ENCODE data around the gene ALKBH4.
"Not testable (repeated sequence)": the region's sequence is repeated elsewhere in the genome, so short reads cannot be mapped to it uniquely, and the experiment has no call there.

Gene ALKBH4, protein sequence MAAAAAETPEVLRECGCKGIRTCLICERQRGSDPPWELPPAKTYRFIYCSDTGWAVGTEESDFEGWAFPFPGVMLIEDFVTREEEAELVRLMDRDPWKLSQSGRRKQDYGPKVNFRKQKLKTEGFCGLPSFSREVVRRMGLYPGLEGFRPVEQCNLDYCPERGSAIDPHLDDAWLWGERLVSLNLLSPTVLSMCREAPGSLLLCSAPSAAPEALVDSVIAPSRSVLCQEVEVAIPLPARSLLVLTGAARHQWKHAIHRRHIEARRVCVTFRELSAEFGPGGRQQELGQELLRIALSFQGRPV

DNA sequence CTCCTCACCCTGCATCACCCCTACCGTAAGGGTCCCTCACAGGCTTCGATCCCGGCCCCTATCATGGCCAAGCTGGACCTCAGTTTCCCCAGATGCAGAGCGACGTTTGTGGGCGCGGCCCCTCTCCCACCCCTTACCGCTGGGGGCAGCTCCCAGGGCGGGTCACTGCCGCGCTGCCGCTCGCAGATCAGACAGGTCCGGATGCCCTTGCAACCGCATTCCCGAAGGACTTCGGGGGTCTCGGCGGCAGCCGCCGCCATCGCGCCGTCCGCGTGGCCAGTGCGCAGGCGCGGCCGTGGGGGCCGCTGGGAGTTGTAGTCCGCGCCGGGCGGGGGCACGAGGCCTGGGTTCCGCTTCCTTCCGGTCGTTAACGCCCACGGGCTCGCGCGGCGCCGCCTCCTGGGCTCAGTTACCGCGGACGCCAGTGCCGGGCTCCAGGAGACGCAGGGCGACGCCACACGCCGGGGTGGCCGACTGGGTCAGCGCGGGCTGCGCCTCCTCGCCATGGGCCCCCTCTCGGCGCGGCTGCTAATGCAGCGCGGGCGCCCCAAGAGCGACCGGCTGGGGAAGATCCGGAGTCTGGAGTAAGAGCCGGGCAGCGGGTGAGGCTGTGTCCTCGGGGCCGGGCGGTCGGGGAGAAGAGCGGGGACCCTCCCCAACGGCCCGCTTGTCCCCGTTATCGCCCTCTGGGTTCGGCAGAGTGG lies at the start of gene ALKBH4, which contains the start of gene LRWD1:
TSS of gene ALKBH4 (minus strand) at position 287 of the 704 bp plus-strand sequence. CDS start at position 260, 27 bp downstream.
TSS of gene LRWD1 (plus strand) at position 408 of the 704 bp plus-strand sequence. CDS start at position 505, 97 bp downstream.
- Histone ChIP-seq H3K9me3 (ENCODE audit: control insufficient read depth, insufficient read depth, low read depth, low read length) (no peaks in the 10 kb centered on the region), H3K27ac (ENCODE audit: low read depth, low read length) (peak within 1 kb of the TSS; percentile 52; the same call in 1 of the 2 replicates), H3K4me3 (ENCODE audit: low read depth, low read length) (peak within 1 kb of the TSS; percentile 97), H3K27me3 (ENCODE audit: control insufficient read depth, insufficient read depth, low read length) (no peaks in the 10 kb centered on the region), H3K4me1 (ENCODE audit: control insufficient read depth, insufficient read depth, low read length) (0 out of 2 replicates have a peak, but pooled peaks cover 15% of the 10 kb centered on the region), H3K36me3 (ENCODE audit: control insufficient read depth, insufficient read depth, low read length) (peaks cover 30% of the 10 kb centered on the region), H3K9ac (ENCODE audit: low read length) (peak within 1 kb of the TSS; percentile 95)

DNA sequence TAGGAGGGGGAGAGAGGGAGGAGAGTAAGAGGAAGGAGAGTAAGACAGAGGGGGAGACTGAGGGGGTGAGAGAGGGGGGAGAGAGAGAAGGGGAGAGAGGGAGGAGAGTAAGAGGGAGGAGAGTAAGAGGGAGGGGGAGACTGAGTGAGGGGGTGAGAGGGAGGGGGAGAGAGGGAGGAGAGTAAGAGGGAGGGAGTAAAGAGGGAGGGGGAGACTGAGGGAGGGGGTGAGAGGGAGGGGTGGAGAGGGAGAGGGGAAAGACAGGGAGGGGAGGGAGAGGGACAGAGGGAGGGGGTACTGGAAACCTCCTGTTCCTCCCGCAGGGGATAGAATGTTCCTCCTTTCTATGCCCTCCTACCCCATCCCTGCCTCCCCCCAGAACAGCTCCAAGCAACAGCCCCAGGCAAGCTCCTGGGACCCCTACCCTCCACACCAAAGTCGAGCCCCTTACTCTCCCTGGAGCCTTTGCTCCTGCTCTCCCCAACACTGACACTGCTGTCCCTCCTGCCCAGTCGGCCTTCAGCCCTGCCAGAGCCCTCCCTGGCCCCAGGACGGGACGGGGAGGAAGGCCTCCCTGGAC lies 48.1 kb upstream of the ALKBH4 start:
- not testable (repeated sequence) for H3K27me3 ChIP-seq (ENCODE audit: control insufficient read depth, insufficient read depth, low read length); H3K4me1 ChIP-seq (ENCODE audit: control insufficient read depth, insufficient read depth, low read length); H3K9ac ChIP-seq (ENCODE audit: low read length); H3K36me3 ChIP-seq (ENCODE audit: control insufficient read depth, insufficient read depth, low read length); H3K9me3 ChIP-seq (ENCODE audit: control insufficient read depth, insufficient read depth, low read depth, low read length); H3K27ac ChIP-seq (ENCODE audit: low read depth, low read length)
- H3K4me3 ChIP-seq (ENCODE audit: low read depth, low read length), result peak overlapping the region; percentile 22; the same call in 1 of the 2 replicates

DNA sequence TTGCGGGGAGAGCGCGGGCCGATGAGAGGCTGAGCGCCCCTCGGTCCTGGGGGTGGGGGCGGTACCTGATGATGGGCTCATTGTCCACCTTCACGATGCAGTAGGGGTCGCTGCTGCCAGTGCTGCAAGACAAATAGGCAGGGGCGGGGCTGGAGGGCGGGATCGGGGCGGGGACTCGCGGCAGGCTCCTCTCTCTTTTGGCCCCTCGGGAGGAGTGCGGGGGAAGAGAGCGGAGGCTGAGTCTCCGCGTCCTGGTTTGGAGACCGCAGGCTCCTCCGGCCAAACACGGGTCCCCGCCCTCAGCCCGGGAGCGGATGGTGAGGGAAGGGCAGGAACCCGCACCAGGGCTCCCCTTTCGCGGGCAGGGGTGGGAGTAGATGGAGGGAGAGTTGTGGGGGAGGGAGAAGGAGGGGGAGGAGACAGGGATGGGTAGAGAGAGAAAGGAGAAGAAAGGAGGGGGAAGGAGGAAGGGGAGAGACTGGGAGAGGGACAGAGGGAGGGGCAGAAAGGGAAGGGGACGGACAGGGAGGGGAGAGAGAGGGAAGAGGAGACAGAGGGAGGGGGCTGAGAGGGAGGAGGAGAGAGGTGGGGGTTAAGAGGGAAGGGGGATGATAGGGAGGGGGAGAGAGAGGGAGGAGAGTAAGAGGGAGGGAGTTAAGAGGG lies 47.3 kb upstream of the ALKBH4 start:
- not testable (repeated sequence) for H3K36me3 ChIP-seq (ENCODE audit: control insufficient read depth, insufficient read depth, low read length); H3K27ac ChIP-seq (ENCODE audit: low read depth, low read length); H3K4me3 ChIP-seq (ENCODE audit: low read depth, low read length); H3K4me1 ChIP-seq (ENCODE audit: control insufficient read depth, insufficient read depth, low read length); H3K27me3 ChIP-seq (ENCODE audit: control insufficient read depth, insufficient read depth, low read length); H3K9me3 ChIP-seq (ENCODE audit: control insufficient read depth, insufficient read depth, low read depth, low read length); H3K9ac ChIP-seq (ENCODE audit: low read length)

DNA sequence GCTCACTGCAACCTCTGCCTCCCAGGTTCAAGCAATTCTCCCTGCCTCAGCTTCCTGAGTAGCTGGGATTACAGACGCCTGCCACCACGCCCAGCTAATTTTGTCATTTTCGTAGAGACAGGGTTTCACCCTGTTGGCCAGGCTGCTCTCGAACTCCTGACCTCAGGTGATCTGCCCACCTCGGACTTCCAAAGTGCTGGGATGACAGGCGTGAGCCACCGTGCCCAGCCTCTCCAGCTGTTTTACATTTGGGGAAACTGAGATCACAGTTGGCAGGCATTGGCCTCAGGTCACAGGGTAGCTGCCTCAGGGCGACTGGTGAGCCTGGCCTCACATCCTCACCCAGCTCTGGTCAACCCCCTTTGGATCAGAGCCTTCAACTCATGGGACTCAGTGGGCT lies 45.9 kb upstream of the ALKBH4 start:
- H3K36me3 ChIP-seq (ENCODE audit: control insufficient read depth, insufficient read depth, low read length); H3K9me3 ChIP-seq (ENCODE audit: control insufficient read depth, insufficient read depth, low read depth, low read length): not testable (repeated sequence)

DNA sequence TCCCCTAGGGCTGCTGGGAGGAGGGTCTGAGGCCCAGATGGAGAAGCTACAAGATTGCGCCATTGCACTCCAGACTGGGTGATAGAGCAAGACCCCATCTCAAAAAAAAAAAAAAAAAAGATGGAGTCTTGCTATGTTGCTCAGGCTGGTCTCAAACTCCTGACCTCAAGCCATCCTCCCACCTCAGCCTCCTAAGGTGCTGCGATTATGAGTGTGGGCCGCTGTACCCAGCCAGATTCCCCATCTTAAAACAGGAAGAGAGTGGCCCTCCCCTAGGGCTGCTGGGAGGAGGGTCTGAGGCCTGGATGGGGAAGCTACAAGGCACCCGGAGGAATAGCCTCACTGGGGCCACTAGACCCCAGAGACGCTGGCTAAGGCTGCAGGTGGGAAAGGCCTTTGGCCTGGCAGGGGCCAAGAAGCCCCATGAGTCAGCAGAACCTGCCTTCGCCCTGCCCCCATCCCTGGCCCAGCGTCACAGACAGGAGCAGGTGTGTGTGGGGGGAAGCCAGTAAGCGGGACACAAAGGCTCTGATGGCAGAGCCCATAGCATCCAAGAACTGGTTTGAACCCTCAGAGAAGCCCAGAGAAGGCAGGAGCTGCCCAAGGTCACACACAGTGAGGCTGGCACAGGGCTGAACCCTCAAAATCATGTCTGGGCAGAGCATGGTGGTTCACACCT lies 42.9 kb upstream of the ALKBH4 start:
- not testable (repeated sequence) for H3K27me3 ChIP-seq (ENCODE audit: control insufficient read depth, insufficient read depth, low read length); H3K4me1 ChIP-seq (ENCODE audit: control insufficient read depth, insufficient read depth, low read length); H3K4me3 ChIP-seq (ENCODE audit: low read depth, low read length); H3K36me3 ChIP-seq (ENCODE audit: control insufficient read depth, insufficient read depth, low read length); H3K27ac ChIP-seq (ENCODE audit: low read depth, low read length); H3K9me3 ChIP-seq (ENCODE audit: control insufficient read depth, insufficient read depth, low read depth, low read length); H3K9ac ChIP-seq (ENCODE audit: low read length)

More for the DNA sequence above, 45.9 kb upstream of the ALKBH4 start:
- not testable (repeated sequence) for H3K4me1 ChIP-seq (ENCODE audit: control insufficient read depth, insufficient read depth, low read length); H3K4me3 ChIP-seq (ENCODE audit: low read depth, low read length); H3K27ac ChIP-seq (ENCODE audit: low read depth, low read length); H3K27me3 ChIP-seq (ENCODE audit: control insufficient read depth, insufficient read depth, low read length); H3K9ac ChIP-seq (ENCODE audit: low read length)

DNA sequence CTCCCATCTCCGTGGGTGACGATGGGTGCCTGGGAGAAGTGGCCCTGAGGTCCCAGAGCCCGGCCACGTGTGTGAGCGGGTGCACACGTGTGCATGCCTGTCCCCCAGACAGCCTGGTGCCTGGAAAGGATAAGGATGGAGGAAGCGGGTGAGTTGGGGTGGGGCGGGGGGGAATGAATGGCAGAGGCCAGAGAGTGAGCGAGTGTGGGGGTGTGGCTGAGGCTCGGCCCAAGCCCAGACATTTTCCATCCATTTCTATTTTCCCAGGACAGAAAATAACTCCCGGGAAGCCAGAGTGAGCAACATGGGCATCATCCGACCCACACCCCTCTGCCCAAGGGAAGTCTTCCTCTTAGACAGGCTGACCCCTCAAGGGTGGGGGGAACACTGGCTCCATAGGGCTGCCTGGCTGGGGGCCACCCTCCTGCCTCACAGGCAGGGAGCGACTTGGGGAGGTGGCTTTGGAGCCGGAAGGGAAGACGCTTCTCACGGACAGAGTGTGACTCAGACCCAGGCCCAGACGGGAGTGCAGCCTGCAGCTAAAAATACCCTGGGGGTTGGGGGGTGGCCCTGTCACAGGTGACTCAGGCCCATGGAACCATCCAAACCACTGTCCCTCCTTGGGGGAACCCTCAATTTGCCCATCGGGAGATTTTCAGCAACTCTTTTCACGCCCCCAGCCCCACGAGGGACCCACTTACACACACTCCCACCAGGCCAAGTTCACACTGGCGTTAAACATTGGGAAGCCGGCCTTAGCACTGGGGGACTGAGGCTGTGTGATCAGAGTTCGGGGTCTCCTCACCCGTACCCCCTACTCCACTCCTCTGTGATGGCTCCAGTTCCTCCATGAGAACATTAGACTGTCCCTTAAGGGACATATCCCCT lies 40.9 kb upstream of the ALKBH4 start:
- H3K9me3 ChIP-seq (ENCODE audit: control insufficient read depth, insufficient read depth, low read depth, low read length); H3K4me1 ChIP-seq (ENCODE audit: control insufficient read depth, insufficient read depth, low read length); H3K9ac ChIP-seq (ENCODE audit: low read length); H3K27ac ChIP-seq (ENCODE audit: low read depth, low read length); H3K4me3 ChIP-seq (ENCODE audit: low read depth, low read length); H3K27me3 ChIP-seq (ENCODE audit: control insufficient read depth, insufficient read depth, low read length); H3K36me3 ChIP-seq (ENCODE audit: control insufficient read depth, insufficient read depth, low read length): not testable (repeated sequence)

DNA sequence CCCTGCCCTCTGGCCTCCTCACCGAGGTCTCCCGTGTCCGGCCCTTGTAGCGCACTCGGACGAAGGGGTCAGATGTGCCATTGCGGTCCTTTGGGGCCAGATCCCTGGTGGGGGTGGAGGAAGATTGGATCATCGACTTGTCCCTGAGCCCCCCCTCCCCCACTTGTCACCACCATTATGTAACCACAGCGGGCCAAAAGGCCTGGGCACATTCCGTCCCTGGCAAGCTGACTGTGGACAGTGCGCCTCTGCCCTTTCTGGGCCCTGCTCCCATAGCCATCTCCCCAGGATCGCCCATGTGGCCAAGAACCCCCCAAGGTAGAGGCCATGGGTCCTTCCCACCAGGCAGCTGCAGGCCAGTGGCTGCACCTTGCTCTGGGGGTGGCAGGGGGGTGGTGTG lies 38.5 kb upstream of the ALKBH4 start:
- not testable (repeated sequence) for H3K27ac ChIP-seq (ENCODE audit: low read depth, low read length); H3K27me3 ChIP-seq (ENCODE audit: control insufficient read depth, insufficient read depth, low read length); H3K9ac ChIP-seq (ENCODE audit: low read length); H3K4me1 ChIP-seq (ENCODE audit: control insufficient read depth, insufficient read depth, low read length); H3K9me3 ChIP-seq (ENCODE audit: control insufficient read depth, insufficient read depth, low read depth, low read length); H3K36me3 ChIP-seq (ENCODE audit: control insufficient read depth, insufficient read depth, low read length); H3K4me3 ChIP-seq (ENCODE audit: low read depth, low read length)

DNA sequence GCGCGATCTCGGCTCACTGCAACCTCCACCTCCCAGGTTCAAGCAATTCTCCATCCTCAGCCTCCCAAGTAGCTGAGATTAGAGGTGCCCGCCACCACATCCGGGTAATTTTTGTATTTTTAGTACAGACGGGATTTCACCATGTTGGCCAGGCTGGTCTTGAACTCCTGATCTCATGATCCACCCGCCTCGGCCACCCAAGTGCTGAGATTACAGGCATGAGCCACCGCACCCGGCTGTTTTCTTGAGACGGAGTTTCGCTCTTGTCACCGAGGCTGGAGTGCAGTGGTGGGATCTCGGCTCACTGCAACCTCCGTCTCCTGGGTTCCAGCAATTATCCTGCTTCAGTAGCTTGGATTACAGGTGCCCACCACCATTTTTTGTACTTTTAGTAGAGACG lies 33.7 kb upstream of the ALKBH4 start:
- H3K27ac ChIP-seq (ENCODE audit: low read depth, low read length); H3K4me1 ChIP-seq (ENCODE audit: control insufficient read depth, insufficient read depth, low read length); H3K9ac ChIP-seq (ENCODE audit: low read length); H3K27me3 ChIP-seq (ENCODE audit: control insufficient read depth, insufficient read depth, low read length); H3K4me3 ChIP-seq (ENCODE audit: low read depth, low read length); H3K36me3 ChIP-seq (ENCODE audit: control insufficient read depth, insufficient read depth, low read length); H3K9me3 ChIP-seq (ENCODE audit: control insufficient read depth, insufficient read depth, low read depth, low read length): not testable (repeated sequence)

DNA sequence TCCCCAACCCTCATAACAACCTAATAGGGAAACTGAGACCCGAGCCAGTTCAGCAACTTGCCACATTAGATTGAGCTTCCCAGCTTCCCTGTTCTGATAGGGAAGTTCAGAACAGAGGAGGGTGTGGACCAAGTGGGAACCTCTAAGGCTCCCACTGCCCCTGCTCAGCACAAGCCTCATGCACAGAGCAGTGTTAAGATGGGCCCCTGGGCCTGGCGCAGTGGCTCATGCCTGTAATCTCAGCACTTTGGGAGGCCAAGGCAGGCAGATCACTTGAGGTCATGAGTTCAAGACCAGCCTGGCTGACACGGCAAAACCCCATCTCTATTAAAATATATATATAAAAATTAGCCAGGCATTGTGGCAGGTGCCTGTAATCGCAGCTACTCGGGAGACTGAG lies 32.6 kb upstream of the ALKBH4 start:
- not testable (repeated sequence) for H3K27ac ChIP-seq (ENCODE audit: low read depth, low read length); H3K9ac ChIP-seq (ENCODE audit: low read length); H3K9me3 ChIP-seq (ENCODE audit: control insufficient read depth, insufficient read depth, low read depth, low read length); H3K36me3 ChIP-seq (ENCODE audit: control insufficient read depth, insufficient read depth, low read length); H3K27me3 ChIP-seq (ENCODE audit: control insufficient read depth, insufficient read depth, low read length); H3K4me3 ChIP-seq (ENCODE audit: low read depth, low read length); H3K4me1 ChIP-seq (ENCODE audit: control insufficient read depth, insufficient read depth, low read length)

DNA sequence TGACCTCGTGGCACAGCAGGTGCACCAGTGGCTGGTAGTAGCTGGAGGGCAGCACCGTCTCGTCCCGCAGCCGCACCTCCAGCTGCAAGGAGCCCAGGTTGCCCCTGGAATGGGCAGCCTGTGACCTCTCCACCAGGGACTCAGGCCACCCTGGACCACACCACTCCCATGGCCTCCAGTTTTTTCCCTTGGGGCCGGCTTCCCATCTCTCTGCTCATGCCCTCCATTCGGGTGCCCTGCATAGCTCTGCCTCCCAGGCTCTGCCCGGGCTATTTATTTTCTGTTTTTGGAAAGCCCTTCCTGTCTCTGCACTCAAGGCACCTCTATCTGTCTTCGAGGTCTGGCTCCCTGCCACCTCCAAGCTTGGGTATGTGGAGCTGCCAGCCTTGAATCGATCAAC lies 32.2 kb upstream of the ALKBH4 start:
- H3K27ac ChIP-seq (ENCODE audit: low read depth, low read length), result not testable (repeated sequence)

More for the DNA sequence above, 32.2 kb upstream of the ALKBH4 start:
- H3K27me3 ChIP-seq (ENCODE audit: control insufficient read depth, insufficient read depth, low read length); H3K9me3 ChIP-seq (ENCODE audit: control insufficient read depth, insufficient read depth, low read depth, low read length); H3K36me3 ChIP-seq (ENCODE audit: control insufficient read depth, insufficient read depth, low read length); H3K9ac ChIP-seq (ENCODE audit: low read length); H3K4me1 ChIP-seq (ENCODE audit: control insufficient read depth, insufficient read depth, low read length); H3K4me3 ChIP-seq (ENCODE audit: low read depth, low read length): not testable (repeated sequence)
